Dermis blood vessel endothelial cell (primary cell): ENCODE data around the gene SMPDL3A. TPM values are rescaled to one million over a fixed set of nuclear protein-coding genes. Genes with fewer than 3 reads are reported as not detected.

Experiments
- DNase-seq: peaks from one replicate; pipeline ENCODE4 v3.0.0; 2010
- total RNA-seq: library from RNA; depleted of rRNA; stranded (reverse); fragments of >200 nt; gene quantifications from 2 replicates; pipeline ENCODE4 v1.2.3, GENCODE V29; 2014

SMPDL3A gene
- total RNA-seq, 1 donor from 2014 or later: 6.3 TPM

- DNase-seq: no peak
Measured at GRCh38 chr6:122778985-122779661, 9.9 kb upstream of the SMPDL3A start.

GRCh38 chr6:122779667-122780066 is 9.4 kb upstream of the SMPDL3A start, which contains the start of gene FABP7:
FABP7 (plus strand) TSS chr6:122779716; CDS start chr6:122779795, 79 bp downstream.
- no peak for DNase-seq

- DNase-seq: no peak
Measured at GRCh38 chr6:122780114-122780513, 8.9 kb upstream of the SMPDL3A start.

- no peak for DNase-seq
Measured at GRCh38 chr6:122781716-122782115, 7.3 kb upstream of the SMPDL3A start.

- no peak for DNase-seq
Measured at GRCh38 chr6:122783401-122783800, 5.7 kb upstream of the SMPDL3A start.

GRCh38 chr6:122785891-122786290 is 3.2 kb upstream of the SMPDL3A start:
- DNase-seq: no peak

- DNase-seq: no peak
Measured at GRCh38 chr6:122787721-122788120, 1.3 kb upstream of the SMPDL3A start.

- DNase-seq: no peak
Measured at GRCh38 chr6:122788208-122788607, 850 bp upstream of the SMPDL3A start.

- DNase-seq: no peak
Measured at GRCh38 chr6:122788663-122789181, 336 bp upstream of the SMPDL3A start.

- DNase-seq: no peak
Measured at GRCh38 chr6:122790028-122790422, 967 bp downstream of the SMPDL3A start.

GRCh38 chr6:122790423-122791309 is 1.6 kb downstream of the SMPDL3A start:
- peak; percentile 3 for DNase-seq

GRCh38 chr6:122791310-122791679 is 2.2 kb downstream of the SMPDL3A start:
- DNase-seq: no peak

- no peak for DNase-seq
Measured at GRCh38 chr6:122792766-122793165, 3.7 kb downstream of the SMPDL3A start.

- DNase-seq: no peak
Measured at GRCh38 chr6:122797537-122797936, 8.5 kb downstream of the SMPDL3A start.

- no peak for DNase-seq
Measured at GRCh38 chr6:122798099-122798641, 9.1 kb downstream of the SMPDL3A start.

GRCh38 chr6:122799140-122799745 is 10.2 kb downstream of the SMPDL3A start:
- no peak for DNase-seq

GRCh38 chr6:122799916-122800686 is 11.0 kb downstream of the SMPDL3A start:
- DNase-seq: no peak

- DNase-seq: no peak
Measured at GRCh38 chr6:122800906-122801305, 11.8 kb downstream of the SMPDL3A start.

GRCh38 chr6:122801397-122801796 is 12.3 kb downstream of the SMPDL3A start:
- DNase-seq: no peak

GRCh38 chr6:122803171-122803661 is 14.2 kb downstream of the SMPDL3A start:
- no peak for DNase-seq

- DNase-seq: no peak
Measured at GRCh38 chr6:122804962-122805485, 16.0 kb downstream of the SMPDL3A start.

- DNase-seq: no peak
Measured at GRCh38 chr6:122806291-122806690, 17.2 kb downstream of the SMPDL3A start.
